HUES48 (cell line): ENCODE results near the gene MCCD1.
A peak's percentile ranks its signal among the peaks of the same experiment; 100 is the strongest.

ENCODE experiments used
- H3K27ac ChIP-seq: one replicate; pipeline ENCODE4 v1.7.0; 2013; ENCODE audit warnings: low read depth, low read length, inconsistent platforms
- H3K27me3 ChIP-seq: 2 replicates; pipeline ENCODE4 v1.6.1; 2013; ENCODE audit warnings: mild to moderate bottlenecking, low read length; ENCODE audit not compliant: control insufficient read depth, insufficient read depth
- H3K36me3 ChIP-seq: 2 replicates; pipeline ENCODE4 v1.6.1; 2013; ENCODE audit warnings: low read length; ENCODE audit not compliant: control insufficient read depth, insufficient read depth
- H3K4me1 ChIP-seq: 2 replicates; pipeline ENCODE4 v1.6.1; 2013; ENCODE audit warnings: mild to moderate bottlenecking, low read length; ENCODE audit not compliant: control insufficient read depth, insufficient read depth
- H3K4me3 ChIP-seq: 2 replicates; pipeline ENCODE4 v1.5.1; 2013; ENCODE audit warnings: mild to moderate bottlenecking, low read depth, low read length
- H3K9ac ChIP-seq: 2 replicates; pipeline ENCODE4 v1.6.1; 2013; ENCODE audit warnings: mild to moderate bottlenecking, low read depth, low read length, moderate library complexity
- H3K9me3 ChIP-seq: 2 replicates; pipeline ENCODE4 v1.6.1; 2013; ENCODE audit warnings: low read length; ENCODE audit not compliant: control insufficient read depth, insufficient read depth

The MCCD1 gene

DNA sequence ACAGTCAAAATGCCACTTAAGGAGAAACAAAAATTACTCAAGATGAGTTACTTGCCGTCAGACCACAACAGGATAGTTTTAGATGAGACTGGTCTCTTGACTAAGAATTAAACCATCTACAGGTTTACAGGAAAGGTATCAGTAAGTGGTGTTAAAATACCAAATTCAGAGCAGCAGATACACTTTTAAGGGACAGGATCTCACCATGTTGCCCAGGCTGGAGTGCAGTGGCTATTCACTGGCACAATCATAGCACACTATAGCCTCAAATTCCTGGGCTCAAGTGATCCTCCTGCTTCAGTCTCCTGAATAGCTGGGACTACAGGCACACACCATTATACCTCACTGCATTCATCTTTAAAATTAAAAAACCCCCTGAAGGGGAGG lies 4.7 kb downstream of the MCCD1 start:
- H3K4me1 ChIP-seq: no peaks in the 10 kb centered on the region
- no peak overlapping the region for H3K9ac ChIP-seq
- no peaks in the 10 kb centered on the region for H3K9me3 ChIP-seq
- H3K27me3 ChIP-seq: no peaks in the 10 kb centered on the region
- H3K36me3 ChIP-seq: peaks cover 91% of the 10 kb centered on the region
- H3K4me3 ChIP-seq: no peak overlapping the region
- no peak overlapping the region for H3K27ac ChIP-seq

GRCh38 chr6:31534011-31534410 lies 5.2 kb downstream of the MCCD1 start:
- Histone ChIP-seq H3K4me1 (peaks cover 3% of the 10 kb centered on the region; the same call in 1 of the 2 replicates), H3K9ac (no peak overlapping the region), H3K36me3 (peaks cover 97% of the 10 kb centered on the region), H3K9me3 (no peaks in the 10 kb centered on the region), H3K4me3 (no peak overlapping the region), H3K27ac (no peak overlapping the region), H3K27me3 (no peaks in the 10 kb centered on the region)

- H3K36me3 ChIP-seq: peaks cover 100% of the 10 kb centered on the region
- peaks cover 9% of the 10 kb centered on the region; the same call in 1 of the 2 replicates for H3K4me1 ChIP-seq
- no peak overlapping the region for H3K27ac ChIP-seq
- no peak overlapping the region for H3K9ac ChIP-seq
- H3K27me3 ChIP-seq: no peaks in the 10 kb centered on the region
- no peak overlapping the region for H3K4me3 ChIP-seq
- H3K9me3 ChIP-seq: no peaks in the 10 kb centered on the region
Measured at GRCh38 chr6:31534521-31535040, 5.8 kb downstream of the MCCD1 start.

GRCh38 chr6:31535538-31536324 lies 7.0 kb downstream of the MCCD1 start:
- H3K4me1 ChIP-seq: peaks cover 18% of the 10 kb centered on the region
- H3K36me3 ChIP-seq: peaks cover 100% of the 10 kb centered on the region
- H3K9ac ChIP-seq: no peak overlapping the region

DNA sequence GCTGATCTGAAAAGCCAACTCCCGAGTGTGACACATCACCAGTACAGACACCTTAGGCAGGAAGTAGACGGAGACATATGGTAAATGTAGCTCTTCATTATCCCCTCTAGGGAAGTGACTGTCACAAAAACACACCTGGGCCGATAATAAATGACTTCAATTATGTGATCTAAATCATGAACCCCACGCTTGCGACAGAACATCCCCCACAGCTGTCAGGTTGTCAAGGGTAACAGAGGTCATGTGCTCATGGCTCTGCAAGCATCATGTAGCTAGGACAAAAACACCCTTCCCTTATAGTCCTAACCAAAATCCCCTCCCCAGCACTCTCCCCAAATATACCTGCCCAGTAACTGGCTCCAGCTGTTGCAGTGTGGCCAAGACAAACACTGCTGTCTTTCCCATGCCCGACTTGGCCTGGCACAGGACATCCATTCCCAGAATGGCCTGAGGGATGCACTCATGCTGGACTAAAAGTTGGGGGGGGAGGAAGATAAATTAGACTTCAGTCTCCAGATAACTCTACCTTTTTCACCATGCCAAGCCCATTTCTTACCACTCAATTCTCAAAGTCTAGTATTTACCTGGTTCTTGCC lies 10.1 kb downstream of the MCCD1 start:
- H3K36me3 ChIP-seq: peaks cover 70% of the 10 kb centered on the region
- peak overlapping the region; percentile 97; the same call in 1 of the 2 replicates for H3K4me3 ChIP-seq
- H3K27ac ChIP-seq: no peak overlapping the region
- no peaks in the 10 kb centered on the region for H3K9me3 ChIP-seq
- H3K4me1 ChIP-seq: peaks cover 22% of the 10 kb centered on the region
- H3K27me3 ChIP-seq: no peaks in the 10 kb centered on the region
- peak overlapping the region; percentile 9; the same call in 1 of the 2 replicates for H3K9ac ChIP-seq

More at GRCh38 chr6:31535538-31536324, 7.0 kb downstream of the MCCD1 start:
- H3K4me3 ChIP-seq: no peak overlapping the region
- no peak overlapping the region for H3K27ac ChIP-seq
- no peaks in the 10 kb centered on the region for H3K9me3 ChIP-seq
- no peaks in the 10 kb centered on the region for H3K27me3 ChIP-seq

- Histone ChIP-seq H3K4me1 (peaks cover 23% of the 10 kb centered on the region), H3K9me3 (no peaks in the 10 kb centered on the region), H3K27ac (no peak overlapping the region), H3K4me3 (peak overlapping the region; percentile 97), H3K36me3 (peaks cover 52% of the 10 kb centered on the region), H3K27me3 (no peaks in the 10 kb centered on the region), H3K9ac (peak overlapping the region; percentile 97)
Measured at GRCh38 chr6:31540640-31541039, 11.9 kb downstream of the MCCD1 start.

- peaks cover 47% of the 10 kb centered on the region for H3K36me3 ChIP-seq
- peak overlapping the region; percentile 99 for H3K27ac ChIP-seq
- peak overlapping the region; percentile 97 for H3K9ac ChIP-seq
- H3K9me3 ChIP-seq: no peaks in the 10 kb centered on the region
- peaks cover 28% of the 10 kb centered on the region for H3K4me1 ChIP-seq
- H3K4me3 ChIP-seq: peak overlapping the region; percentile 97
- H3K27me3 ChIP-seq: no peaks in the 10 kb centered on the region
Measured at GRCh38 chr6:31541059-31541657, 12.4 kb downstream of the MCCD1 start.

- Histone ChIP-seq H3K27ac (peak within 1 kb of the TSS; percentile 99), H3K9ac (peak within 1 kb of the TSS; percentile 97), H3K9me3 (no peaks in the 10 kb centered on the region), H3K27me3 (no peaks in the 10 kb centered on the region), H3K36me3 (peaks cover 40% of the 10 kb centered on the region), H3K4me3 (peak within 1 kb of the TSS; percentile 97), H3K4me1 (peaks cover 30% of the 10 kb centered on the region)
Measured at GRCh38 chr6:31541658-31542521, 13.1 kb downstream of the MCCD1 start, which contains the start of gene DDX39B. Gene DDX39B, minus strand, starts transcription at chr6:31542003. Its CDS starts 1,471 bp downstream, at chr6:31540532.

DNA sequence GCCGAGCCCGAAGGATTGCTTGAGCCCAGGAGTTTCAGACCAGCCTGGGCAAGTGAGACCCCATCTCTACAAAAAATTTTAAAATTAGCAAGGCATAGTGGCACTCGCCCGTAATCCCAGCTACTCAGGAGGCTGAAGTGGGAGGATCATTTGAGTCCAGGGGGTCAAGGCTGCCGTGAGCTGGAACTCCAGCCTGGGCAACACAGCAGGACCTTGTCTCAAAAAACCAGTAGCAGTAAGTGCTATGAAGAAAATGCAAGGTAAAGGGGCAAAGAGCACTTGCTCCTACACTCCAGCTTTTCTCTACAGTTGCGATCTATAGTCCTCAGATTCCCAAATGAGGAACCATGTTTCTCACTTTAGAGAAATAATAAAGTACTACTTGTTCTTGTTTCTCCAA lies 14.9 kb downstream of the MCCD1 start:
- peaks cover 30% of the 10 kb centered on the region for H3K4me1 ChIP-seq
- H3K27me3 ChIP-seq: no peaks in the 10 kb centered on the region
- no peak overlapping the region for H3K27ac ChIP-seq
- peaks cover 27% of the 10 kb centered on the region for H3K36me3 ChIP-seq
- H3K9ac ChIP-seq: no peak overlapping the region
- H3K4me3 ChIP-seq: no peak overlapping the region
- H3K9me3 ChIP-seq: no peaks in the 10 kb centered on the region

DNA sequence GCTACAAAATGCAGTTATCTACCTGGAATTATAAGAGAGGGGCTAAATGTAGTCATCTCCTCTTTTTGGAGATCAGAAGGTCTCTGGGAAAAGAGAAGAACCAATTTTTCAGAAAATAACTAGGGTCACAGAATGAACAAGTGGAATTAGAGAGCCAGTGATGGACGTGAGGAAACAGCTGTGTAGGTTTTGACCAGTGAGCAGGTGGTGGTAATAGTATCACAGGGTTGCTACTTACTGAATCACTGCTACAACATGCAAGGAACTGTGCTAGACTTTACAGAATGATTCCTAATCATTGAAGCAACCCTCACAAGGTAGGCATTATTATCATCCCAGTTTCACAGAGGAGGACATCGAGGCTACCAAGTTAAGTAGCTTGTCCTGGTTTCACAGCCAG lies 15.9 kb downstream of the MCCD1 start:
- no peak overlapping the region for H3K9ac ChIP-seq
- peaks cover 20% of the 10 kb centered on the region for H3K4me1 ChIP-seq
- peaks cover 27% of the 10 kb centered on the region for H3K36me3 ChIP-seq
- H3K9me3 ChIP-seq: no peaks in the 10 kb centered on the region
- H3K27me3 ChIP-seq: no peaks in the 10 kb centered on the region
- H3K27ac ChIP-seq: no peak overlapping the region
- no peak overlapping the region for H3K4me3 ChIP-seq
